PC-3 (cell line): Measurements from ENCODE around the gene KCNK16. TPM values are rescaled to one million over a fixed set of nuclear protein-coding genes. Genes with fewer than 3 reads are reported as not detected.

Source experiments
- ATAC-seq: fragments of 200-7000 bp; cut with Tn5 transposase; 2 replicates; pipeline ENCODE4 v1.9.1; 2020; ENCODE audit warnings: mild to moderate bottlenecking, moderate library complexity
- BruUV-seq: library from RNA; stranded (reverse); fragments of 400-500 nt; replicated peaks from 2 replicates; lab custom pipeline; 2021; lab: Mats Ljungman, UMichigan
- CTCF ChIA-PET: fragments of 300-600 bp; sonication (Branson Sonifier 250); formaldehyde crosslinking; loops from one replicate; lab custom pipeline; 2022; ENCODE audit warnings: antibody characterized with exemption; lab: Charles Lee
- POLR2A ChIA-PET: fragments of 300-600 bp; sonication (Branson Sonifier 250); formaldehyde crosslinking; loops from one replicate; lab custom pipeline; 2022; ENCODE audit warnings: antibody characterized with exemption; ENCODE audit not compliant: unreplicated experiment; lab: Charles Lee
- DNase-seq: peaks from one replicate; pipeline ENCODE4 v3.0.0-alpha.2; 2015
- H2AFZ ChIP-seq: fragments of 300-600 bp; sonication (generic); 2 replicates; pipeline ENCODE4 v1.6.0; 2016; ENCODE audit warnings: antibody characterized with exemption, low read length
- H3F3A ChIP-seq: fragments of 300-600 bp; sonication (generic); one replicate; pipeline ENCODE4 v1.6.0; 2017; ENCODE audit warnings: antibody characterized with exemption, low read length, control low read depth, mild to moderate bottlenecking; ENCODE audit not compliant: unreplicated experiment
- H3K27ac ChIP-seq: fragments of 300-600 bp; sonication (generic); 2 replicates; pipeline ENCODE4 v1.5.1; 2016; ENCODE audit warnings: mild to moderate bottlenecking, low read length
- H3K27me3 ChIP-seq: fragments of 300-600 bp; sonication (generic); 2 replicates; pipeline ENCODE4 v1.6.1; 2016; ENCODE audit warnings: low read length, mixed read lengths
- H3K36me3 ChIP-seq: fragments of 300-600 bp; sonication (generic); 2 replicates; pipeline ENCODE4 v1.6.1; 2016; ENCODE audit warnings: low read depth, mixed run types, low read length, mixed read lengths
- H3K4me1 ChIP-seq: fragments of 300-600 bp; sonication (generic); 2 replicates; pipeline ENCODE4 v1.5.1; 2016; ENCODE audit warnings: low read length; ENCODE audit not compliant: insufficient read depth
- H3K4me2 ChIP-seq: fragments of 300-600 bp; sonication (generic); 2 replicates; pipeline ENCODE4 v1.6.0; 2016; ENCODE audit warnings: low read length
- H3K4me3 ChIP-seq: fragments of 300-600 bp; sonication (generic); 2 replicates; pipeline ENCODE4 v1.5.1; 2016; ENCODE audit warnings: mild to moderate bottlenecking, low read length, mixed read lengths
- H3K79me2 ChIP-seq: fragments of 300-600 bp; sonication (generic); 2 replicates; pipeline ENCODE4 v1.6.1; 2017; ENCODE audit warnings: low read length, mixed read lengths
- H3K9ac ChIP-seq: fragments of 300-600 bp; sonication (generic); 2 replicates; pipeline ENCODE4 v1.6.0; 2016; ENCODE audit warnings: mild to moderate bottlenecking, low read length
- H3K9me2 ChIP-seq: fragments of 300-600 bp; sonication (generic); replicated peaks from 2 replicates; pipeline ENCODE4 v1.6.1; 2016; ENCODE audit warnings: mixed run types, low read length, mixed read lengths
- H3K9me3 ChIP-seq: fragments of 300-600 bp; sonication (generic); 2 replicates; pipeline ENCODE4 v1.6.1; 2016; ENCODE audit warnings: low read length, mixed read lengths
- H4K20me1 ChIP-seq: fragments of 300-600 bp; sonication (generic); 2 replicates; pipeline ENCODE4 v1.6.1; 2016; ENCODE audit warnings: low read length, mixed read lengths
- CTCF ChIP-seq: fragments of 300-600 bp; sonication (generic); conservative IDR thresholded peaks from 2 replicates; pipeline ENCODE4 v1.5.1; 2017; ENCODE audit warnings: antibody characterized with exemption, low read depth, mild to moderate bottlenecking, low read length
- EZH2 ChIP-seq: fragments of 300-600 bp; sonication (generic); IDR thresholded peaks from one replicate; pipeline ENCODE4 v1.6.1; 2017; ENCODE audit warnings: antibody characterized with exemption, mild to moderate bottlenecking, low read length; ENCODE audit not compliant: unreplicated experiment
- EZH2phosphoT487 ChIP-seq: fragments of 300-600 bp; sonication (generic); IDR thresholded peaks from 2 replicates; pipeline ENCODE4 v1.6.1; 2018; ENCODE audit warnings: mild to moderate bottlenecking, antibody characterized with exemption, low read length, borderline replicate concordance
- intact Hi-C: fragments of 100-400 bp; cut with micrococcal nuclease; formaldehyde crosslinking; loops from 2 replicates; pipeline ENCODE4 v1.9.0; 2023
- total RNA-seq: library from RNA; depleted of rRNA; stranded (reverse); fragments of >200 nt; gene quantifications from 2 replicates; pipeline ENCODE4 v1.2.3, GENCODE V29; 2014

Gene KCNK16
- total RNA-seq, 1 experiment from 2014 or later, result not detected

- no peak overlapping the region for H3K27ac ChIP-seq
- ChIA-PET POLR2A (no interaction called here), CTCF (interaction anchor here (0.6 to 1.5 kb wide), 2 partner anchors 99 to 329 kb away, joined by 4 to 7 read pairs; no protein-coding TSS in a partner anchor)
- no peaks in the 10 kb centered on the region for H3K36me3 ChIP-seq
- H2AFZ ChIP-seq, result no peak overlapping the region
- BruUV-seq, result no TSS peak
- DNase-seq, result no peak
- H4K20me1 ChIP-seq, result no peaks in the 10 kb centered on the region
- no peak overlapping the region for H3K4me2 ChIP-seq
- H3K79me2 ChIP-seq, result no peaks in the 10 kb centered on the region
- no peak overlapping the region for H3K9ac ChIP-seq
- no peak for TF ChIP-seq CTCF
- no peak for TF ChIP-seq EZH2phosphoT487
- no peak for TF ChIP-seq EZH2
- H3K27me3 ChIP-seq, result peaks cover 24% of the 10 kb centered on the region
- no peak for ATAC-seq
- H3K4me1 ChIP-seq, result 0 out of 2 replicates have a peak, but pooled peaks cover 2% of the 10 kb centered on the region
- no peaks in the 10 kb centered on the region for H3K9me3 ChIP-seq
- H3K4me3 ChIP-seq, result no peak overlapping the region
- no peaks in the 10 kb centered on the region for H3F3A ChIP-seq
- no peaks in the 10 kb centered on the region for H3K9me2 ChIP-seq
- intact Hi-C loops, result loop anchor here (2.0 kb wide), 1 partner anchor 429 kb away; no protein-coding TSS in a partner anchor
Measured at GRCh38 chr6:39302011-39302410, 20.5 kb downstream of the KCNK16 start.

DNA sequence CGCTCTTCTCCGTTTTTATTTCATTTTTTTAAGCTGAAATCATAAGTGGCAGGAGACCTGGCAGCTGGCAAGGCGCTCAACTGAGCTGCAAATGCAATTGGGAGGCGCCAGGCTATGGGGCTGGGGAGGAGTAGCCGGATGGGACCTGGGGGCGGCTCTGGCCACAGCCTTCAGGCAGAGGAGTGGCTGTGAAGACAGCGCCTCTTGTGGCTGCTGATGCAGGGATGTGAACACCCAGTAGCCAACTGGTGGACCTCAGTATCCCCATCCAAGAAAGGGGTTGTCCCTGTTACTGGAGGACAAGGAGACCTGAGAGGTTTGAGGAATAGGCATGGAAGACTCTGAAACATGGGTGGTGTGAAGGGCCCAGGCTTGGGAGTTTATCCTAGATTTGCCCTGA is 20.9 kb downstream of the KCNK16 start:
- peak; percentile 14 for DNase-seq
- BruUV-seq, result no TSS peak
- TF ChIP-seq EZH2, result no peak
- TF ChIP-seq CTCF, result peak; percentile 56
- no peak for TF ChIP-seq EZH2phosphoT487
- no peaks in the 10 kb centered on the region for H4K20me1 ChIP-seq
- 0 out of 2 replicates have a peak, but pooled peaks cover 2% of the 10 kb centered on the region for H3K4me1 ChIP-seq
- intact Hi-C loops, result loop anchor here (2.0 kb wide), 1 partner anchor 429 kb away; no protein-coding TSS in a partner anchor
- H3K4me2 ChIP-seq, result no peak overlapping the region
- no peaks in the 10 kb centered on the region for H3K9me2 ChIP-seq
- H3K27me3 ChIP-seq, result peaks cover 24% of the 10 kb centered on the region
- no peaks in the 10 kb centered on the region for H3K79me2 ChIP-seq
- POLR2A ChIA-PET, result no interaction called here
- H3K4me3 ChIP-seq, result no peak overlapping the region
- H3K9me3 ChIP-seq, result no peaks in the 10 kb centered on the region
- no peaks in the 10 kb centered on the region for H3K36me3 ChIP-seq
- no peak overlapping the region for H3K27ac ChIP-seq
- no peaks in the 10 kb centered on the region for H3F3A ChIP-seq
- CTCF ChIA-PET, result no interaction called here
- H3K9ac ChIP-seq, result no peak overlapping the region
- no peak for ATAC-seq
- no peak overlapping the region for H2AFZ ChIP-seq

GRCh38 chr6:39300739-39301138 is 21.8 kb downstream of the KCNK16 start:
- Histone ChIP-seq H3K79me2 (no peaks in the 10 kb centered on the region), H3K4me1 (0 out of 2 replicates have a peak, but pooled peaks cover 2% of the 10 kb centered on the region), H3K36me3 (no peaks in the 10 kb centered on the region), H3K9me2 (no peaks in the 10 kb centered on the region), H3K9ac (no peak overlapping the region), H3K27ac (no peak overlapping the region), H3K9me3 (no peaks in the 10 kb centered on the region), H3K4me3 (no peak overlapping the region), H2AFZ (no peak overlapping the region), H3K4me2 (no peak overlapping the region), H3F3A (no peaks in the 10 kb centered on the region), H3K27me3 (peaks cover 24% of the 10 kb centered on the region), H4K20me1 (no peaks in the 10 kb centered on the region)
- intact Hi-C loops, result no loop called here
- ChIA-PET CTCF (no interaction called here), POLR2A (no interaction called here)
- BruUV-seq, result no TSS peak
- DNase-seq (no peak), ATAC-seq (no peak)
- no peak for TF ChIP-seq EZH2phosphoT487
- no peak for TF ChIP-seq CTCF
- TF ChIP-seq EZH2, result no peak
